ENCODE results near the gene SMAD3.
"Not testable (repeated sequence)": the region's sequence is repeated elsewhere in the genome, so short reads cannot be mapped to it uniquely, and the experiment has no call there.

The SMAD3 gene

DNA sequence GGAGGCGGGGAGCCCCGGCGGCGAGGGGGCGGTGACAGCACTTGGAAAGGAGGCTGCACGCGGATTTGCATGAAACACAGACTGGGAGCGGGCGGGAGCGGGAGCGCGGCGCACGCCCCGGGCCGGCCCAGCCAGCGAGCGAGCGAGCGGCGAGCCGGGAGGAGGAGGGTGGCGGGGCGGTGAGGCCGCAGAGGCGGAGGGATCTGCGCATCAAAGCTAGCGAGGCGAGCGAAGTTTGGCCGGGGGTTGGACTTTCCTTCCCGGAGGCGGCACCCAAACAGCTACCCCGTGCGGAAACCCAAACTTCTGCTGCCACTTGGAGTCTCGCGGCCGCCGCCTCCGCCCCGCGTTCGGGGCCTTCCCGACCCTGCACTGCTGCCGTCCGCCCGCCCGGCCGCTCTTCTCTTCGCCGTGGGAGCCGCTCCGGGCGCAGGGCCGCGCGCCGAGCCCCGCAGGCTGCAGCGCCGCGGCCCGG is at the start of gene SMAD3:
SMAD3 (plus strand) TSS at position 72 of the 475 bp plus-strand sequence. CDS start 553 bp downstream, outside the sequence.
- peak; percentile 87 for DNase-seq

DNA sequence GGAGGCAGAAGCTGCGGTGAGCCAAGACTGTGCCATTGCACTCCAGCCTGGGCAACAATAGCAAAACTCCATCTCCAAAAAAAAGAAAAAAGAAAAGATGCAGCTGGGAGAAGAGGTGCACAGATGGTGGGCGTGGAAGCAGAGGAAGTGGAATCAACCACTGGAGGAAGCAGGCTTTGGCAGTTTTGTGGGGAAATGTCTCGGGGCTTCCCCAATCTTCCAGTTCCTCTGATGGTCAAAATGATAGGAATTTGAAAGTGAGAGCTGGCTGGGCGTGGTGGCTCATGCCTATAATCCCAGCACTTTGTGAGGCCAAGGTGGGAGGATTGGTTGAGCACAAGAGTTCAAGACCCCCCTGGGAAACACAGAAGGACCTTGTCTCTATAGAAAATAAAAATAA is 48.1 kb upstream of the SMAD3 start:
- DNase-seq, result peak; percentile 89

- no peak for DNase-seq
These were observed 47.4 kb upstream of the SMAD3 start for GRCh38 chr15:67018026-67018425.

DNA sequence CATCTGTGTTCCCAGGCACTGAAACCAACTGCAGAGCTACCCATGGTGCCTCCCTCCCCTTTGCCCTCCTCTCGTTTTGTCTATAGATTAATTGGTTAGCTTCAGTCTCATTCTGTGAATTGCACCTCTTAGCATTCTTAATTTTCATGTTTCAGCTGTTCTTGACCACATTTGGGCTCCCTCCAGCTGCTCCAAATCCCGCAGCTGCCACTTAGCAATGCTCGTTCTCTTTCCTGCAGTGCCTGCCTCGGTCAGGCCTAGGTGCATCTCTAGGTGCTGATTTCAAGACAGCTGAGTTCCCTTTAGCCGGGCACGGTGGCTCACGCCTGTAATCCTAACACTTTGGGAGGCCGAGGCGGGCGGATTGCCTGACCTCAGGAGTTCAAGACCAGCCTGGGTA is 47.0 kb upstream of the SMAD3 start:
- DNase-seq, result no peak

- no peak for DNase-seq
These were observed 46.3 kb upstream of the SMAD3 start for GRCh38 chr15:67019069-67019468.

GRCh38 chr15:67019884-67020520 is 45.4 kb upstream of the SMAD3 start:
- peak; percentile 57 for DNase-seq

- not testable (repeated sequence) for DNase-seq
These were observed 44.7 kb upstream of the SMAD3 start for GRCh38 chr15:67020668-67021067.

DNA sequence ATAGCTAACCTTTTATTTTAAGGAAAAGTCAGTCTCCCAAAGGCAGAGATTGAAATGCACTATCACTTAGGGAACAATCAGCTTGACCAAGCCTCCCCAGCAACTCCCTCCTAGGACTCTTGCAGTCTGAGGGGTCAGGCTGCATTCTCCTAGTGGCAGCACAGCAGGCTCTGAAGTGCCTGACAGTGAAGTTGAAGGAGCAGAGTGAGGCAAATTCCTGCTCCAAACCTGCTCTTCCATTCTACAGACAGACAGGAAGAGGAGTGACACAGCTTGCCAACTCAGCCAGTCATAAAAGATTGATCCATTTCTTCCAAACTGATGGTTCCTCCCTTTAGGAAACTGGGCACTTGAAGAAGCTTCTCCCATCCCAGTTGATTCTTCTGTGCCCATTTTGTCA is 43.9 kb upstream of the SMAD3 start:
- no peak for DNase-seq

DNA sequence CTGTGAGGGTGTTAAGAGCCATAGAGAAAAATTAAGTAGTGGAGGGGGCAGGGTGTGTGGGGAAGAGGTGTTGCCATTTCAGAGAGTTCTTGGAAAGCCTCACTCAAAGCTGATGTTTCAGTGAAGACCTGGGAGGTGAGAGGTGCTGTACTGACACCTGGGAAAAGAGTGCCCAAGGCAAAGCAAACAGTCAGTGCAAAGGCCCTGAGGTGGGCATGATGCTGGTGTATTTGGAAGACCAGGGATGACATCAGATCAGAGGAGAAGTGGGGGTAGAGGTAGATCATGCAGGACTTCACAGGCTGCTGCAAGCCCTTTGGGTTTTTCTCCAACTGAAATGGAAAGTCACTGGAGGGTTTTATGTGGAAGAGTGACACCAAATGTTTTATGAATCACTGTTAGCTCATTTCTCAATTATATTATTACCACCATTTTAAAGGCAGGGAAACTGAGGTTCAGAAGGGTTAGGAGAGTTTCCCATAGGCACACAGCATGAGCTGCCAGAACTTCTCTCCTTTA is 42.8 kb upstream of the SMAD3 start:
- peak; percentile 60 for DNase-seq

DNA sequence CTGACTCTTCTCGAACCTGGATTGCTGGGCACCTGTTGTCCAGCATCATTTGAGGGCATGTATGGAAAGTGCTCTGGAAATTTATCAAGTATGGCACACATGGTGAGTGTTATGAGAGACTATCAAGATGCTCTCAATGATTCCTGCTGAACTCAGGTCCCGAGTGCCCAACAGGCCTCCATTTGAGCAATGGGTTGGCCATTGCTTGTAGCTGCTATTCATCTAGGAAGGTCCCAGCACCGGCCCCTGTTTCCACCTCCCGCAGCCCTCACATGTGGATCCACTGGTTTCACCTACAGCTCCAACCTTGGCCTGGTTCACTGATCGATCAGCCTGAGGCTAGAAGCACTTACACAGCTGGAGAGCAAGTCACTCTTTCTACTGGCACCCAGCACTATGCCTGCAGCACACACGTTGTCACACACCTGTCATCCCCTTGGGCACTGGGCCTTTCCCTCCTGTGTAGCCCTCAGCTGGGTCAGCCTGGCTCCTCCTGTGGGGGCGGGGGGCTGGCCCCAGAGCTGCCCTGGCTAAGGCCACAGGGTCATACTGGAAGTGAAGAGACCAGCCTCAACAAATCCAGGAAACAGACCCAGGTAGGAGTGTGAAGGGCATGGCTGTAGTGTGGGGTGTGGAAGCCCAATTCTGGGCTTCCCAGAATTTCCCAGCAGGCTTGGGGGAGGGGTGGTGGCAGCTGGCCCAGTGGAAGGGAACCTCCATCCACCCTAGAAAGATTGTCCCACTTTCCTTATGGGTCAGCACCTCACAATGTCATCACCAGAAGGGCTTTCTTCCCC is 41.7 kb upstream of the SMAD3 start:
- DNase-seq, result peak; percentile 61

DNA sequence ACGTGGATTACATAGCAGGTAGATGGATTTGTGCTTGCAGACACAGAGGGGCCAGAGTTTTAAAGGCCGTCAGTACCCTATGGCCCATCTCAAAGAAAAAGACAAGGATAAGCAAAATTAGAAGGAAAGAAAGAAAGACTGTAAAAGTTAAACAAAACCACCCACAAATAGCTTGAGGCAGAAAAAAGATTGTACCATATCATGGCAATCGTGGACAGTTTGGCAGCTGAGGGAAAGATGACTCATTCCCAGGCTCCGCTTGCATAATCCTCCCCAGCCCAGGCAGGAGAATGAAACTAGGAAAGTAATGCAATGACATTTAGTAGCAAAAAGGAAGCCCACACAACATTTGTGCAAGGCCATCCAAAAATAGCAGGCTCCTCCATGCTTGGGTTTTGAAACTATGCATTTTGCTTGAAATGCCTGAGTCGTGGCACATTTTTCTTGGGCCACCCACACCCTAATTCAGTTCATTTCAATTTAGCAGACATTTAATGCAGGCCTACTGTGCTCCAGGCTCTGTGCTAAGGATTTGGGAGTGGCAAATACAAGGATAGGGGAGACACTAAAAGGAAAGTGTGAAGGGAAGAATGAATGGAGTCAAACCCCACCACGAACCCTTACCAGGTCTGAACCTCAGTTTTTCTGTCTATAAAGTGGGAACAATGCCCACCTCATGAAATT is 40.9 kb upstream of the SMAD3 start:
- DNase-seq, result peak; percentile 96

DNA sequence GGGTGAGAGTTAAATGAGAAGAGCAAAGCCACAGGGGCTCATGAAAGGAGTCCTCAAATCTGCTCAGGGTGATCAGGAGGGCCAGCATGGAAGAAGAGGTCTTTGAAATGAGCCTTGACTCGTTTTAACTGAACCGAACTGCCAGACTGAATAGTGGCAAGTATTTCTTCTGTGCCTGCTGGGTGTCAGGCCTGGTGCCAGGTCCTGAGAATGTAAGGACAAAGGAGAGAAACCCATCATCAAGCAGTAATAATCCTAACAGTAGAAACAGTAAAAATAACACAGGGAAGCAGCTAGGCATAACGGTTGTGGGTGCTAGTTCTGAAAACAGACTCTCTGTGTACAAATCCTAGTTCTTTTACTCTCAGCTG is 40.4 kb upstream of the SMAD3 start:
- no peak for DNase-seq

DNA sequence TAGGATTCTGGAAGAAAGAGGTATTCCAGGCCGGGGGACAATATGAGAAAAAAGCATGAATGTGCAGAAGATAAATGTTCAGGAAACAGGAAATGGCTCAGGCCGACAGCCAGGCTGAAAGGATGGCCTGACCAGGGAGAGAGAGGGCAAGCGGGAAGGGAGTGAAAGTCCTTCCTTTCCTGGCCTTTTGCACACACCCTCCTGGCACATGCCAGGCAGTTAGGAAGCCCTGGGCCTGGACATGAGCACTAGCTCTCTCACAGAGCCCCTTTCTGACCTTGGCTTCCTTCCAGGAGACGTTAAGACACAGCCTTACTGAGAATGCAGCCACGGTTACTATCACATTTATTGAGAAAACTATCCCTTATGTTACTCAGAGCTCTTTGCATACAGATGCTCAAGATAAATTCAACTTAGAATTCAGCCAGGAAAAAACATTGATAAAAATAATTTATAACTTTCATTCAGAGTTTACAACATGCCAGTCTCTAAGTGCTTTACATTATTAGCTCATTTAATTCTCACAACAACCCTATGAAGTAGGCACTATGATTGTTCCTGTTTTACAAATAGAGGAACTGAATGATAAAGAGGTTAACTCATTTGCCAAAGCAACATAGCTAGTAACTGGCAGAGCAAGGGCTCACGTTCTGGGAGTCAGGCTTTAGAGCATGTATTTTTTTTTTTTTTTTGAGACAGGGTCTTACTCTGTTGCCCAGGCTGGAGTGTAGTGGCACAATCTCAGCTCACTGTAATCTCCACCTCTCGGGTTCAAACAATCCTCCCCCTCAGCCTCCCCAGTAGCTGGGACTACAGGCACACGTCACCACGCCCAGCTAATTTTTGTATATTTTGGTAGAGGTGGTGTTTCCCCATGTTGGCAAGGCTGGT is 39.4 kb upstream of the SMAD3 start:
- DNase-seq, result peak; percentile 73

- no peak for DNase-seq
These were observed 38.8 kb upstream of the SMAD3 start for GRCh38 chr15:67026610-67026967.

GRCh38 chr15:67028440-67028839 is 37.0 kb upstream of the SMAD3 start:
- not testable (repeated sequence) for DNase-seq

DNA sequence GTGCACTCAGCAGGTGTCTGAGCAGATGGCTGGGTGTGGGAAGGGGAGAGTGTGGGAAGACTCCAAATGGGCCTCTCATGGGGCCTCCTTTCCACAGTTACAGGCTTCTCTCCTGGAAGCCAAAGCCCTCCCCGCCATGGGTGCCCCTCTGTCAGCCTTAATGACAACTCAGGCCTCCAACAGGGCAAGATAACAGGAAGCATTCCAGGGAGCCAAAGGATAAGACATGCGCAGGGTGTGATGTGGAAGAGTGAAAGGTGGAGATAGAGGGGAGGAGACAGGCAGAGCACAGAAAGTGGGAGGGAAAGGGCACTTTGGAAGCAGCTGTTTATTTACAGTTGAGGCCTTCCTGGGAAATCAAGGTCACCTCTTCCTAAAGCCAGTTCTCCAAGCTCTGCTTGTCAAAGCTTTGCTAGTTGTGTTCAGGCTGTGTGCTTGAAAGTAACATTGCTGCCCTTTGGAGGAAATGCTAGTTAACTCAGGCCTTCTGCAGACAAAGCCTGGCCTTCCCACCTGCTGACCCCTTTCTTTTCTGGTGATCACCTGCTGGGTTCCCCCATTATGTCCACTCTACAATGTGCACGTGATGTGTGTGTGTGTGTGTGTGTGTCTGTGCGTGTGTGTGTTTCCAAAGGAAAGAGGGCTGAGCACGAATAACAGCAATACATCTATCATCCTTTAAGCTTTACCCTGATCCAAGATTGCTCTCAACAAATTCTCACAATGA is 35.2 kb upstream of the SMAD3 start:
- DNase-seq, result no peak

DNA sequence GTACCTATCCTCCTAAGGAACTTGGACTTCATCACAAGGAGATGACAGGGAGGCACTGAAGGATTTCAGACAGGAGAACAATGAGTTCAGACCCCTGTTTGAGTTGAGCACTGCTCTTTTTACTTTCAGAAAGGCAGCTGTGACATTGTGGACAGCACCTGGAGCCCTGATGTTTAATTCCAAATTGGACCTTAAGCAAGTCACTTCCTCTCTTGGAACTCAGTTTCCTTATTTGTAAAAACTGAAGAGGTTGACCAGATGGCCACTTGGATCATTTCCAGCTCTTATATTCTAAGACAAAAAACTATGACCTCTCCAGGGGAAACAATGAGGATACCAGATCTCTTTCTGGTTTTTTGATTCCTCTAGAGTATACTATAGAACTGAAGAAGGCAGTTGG is 34.1 kb upstream of the SMAD3 start:
- DNase-seq, result no peak

DNA sequence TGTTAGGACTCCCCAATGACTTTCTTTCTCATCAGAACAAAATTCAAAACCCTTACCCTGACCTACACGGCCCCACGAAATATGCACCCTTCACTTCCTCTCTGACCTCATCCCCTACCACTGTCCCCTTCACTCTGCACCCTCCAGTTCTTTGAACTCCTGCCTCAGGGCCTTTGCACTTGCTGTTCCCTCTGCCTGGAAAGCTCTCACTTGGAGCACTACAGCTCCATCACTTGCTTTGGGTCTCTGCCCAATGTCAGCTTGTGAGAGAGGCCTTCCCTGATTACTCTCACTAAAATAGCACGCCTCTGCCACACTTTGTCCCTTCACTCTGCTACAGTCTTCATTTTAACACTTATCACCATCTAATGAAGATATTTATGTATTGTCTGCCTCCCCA is 32.8 kb upstream of the SMAD3 start:
- no peak for DNase-seq

- no peak for DNase-seq
These were observed 32.4 kb upstream of the SMAD3 start for GRCh38 chr15:67033012-67033411.

GRCh38 chr15:67033571-67034044 is 31.8 kb upstream of the SMAD3 start:
- DNase-seq, result no peak

DNA sequence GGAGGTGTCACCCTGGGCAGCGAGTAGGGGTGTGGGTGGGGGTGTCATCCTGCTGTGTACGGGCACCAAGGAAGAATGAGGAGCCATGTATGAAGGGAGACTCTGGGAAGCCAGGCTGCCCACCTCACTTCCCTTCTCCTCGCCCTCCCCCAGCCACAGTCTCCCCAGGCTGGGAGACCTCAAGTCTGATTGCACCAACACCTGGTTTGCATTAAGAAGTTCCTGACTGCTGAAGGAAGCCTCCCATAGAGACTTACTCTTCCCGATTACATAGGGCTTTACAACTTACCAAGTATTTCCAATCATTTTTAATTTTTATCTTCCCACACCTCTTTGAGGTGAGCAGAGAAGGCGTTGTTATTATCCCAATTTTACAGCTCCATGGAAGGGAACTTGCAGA is 29.5 kb upstream of the SMAD3 start:
- DNase-seq, result no peak
